ENCODE measurements around the gene P2RY10.
"Not testable (repeated sequence)": the region's sequence is repeated elsewhere in the genome, so short reads cannot be mapped to it uniquely, and the experiment has no call there.

GRCh38 chrX:79007540-79007939 is 62.3 kb downstream of the P2RY10 start:
- TF ChIP-seq, protein P1, sequence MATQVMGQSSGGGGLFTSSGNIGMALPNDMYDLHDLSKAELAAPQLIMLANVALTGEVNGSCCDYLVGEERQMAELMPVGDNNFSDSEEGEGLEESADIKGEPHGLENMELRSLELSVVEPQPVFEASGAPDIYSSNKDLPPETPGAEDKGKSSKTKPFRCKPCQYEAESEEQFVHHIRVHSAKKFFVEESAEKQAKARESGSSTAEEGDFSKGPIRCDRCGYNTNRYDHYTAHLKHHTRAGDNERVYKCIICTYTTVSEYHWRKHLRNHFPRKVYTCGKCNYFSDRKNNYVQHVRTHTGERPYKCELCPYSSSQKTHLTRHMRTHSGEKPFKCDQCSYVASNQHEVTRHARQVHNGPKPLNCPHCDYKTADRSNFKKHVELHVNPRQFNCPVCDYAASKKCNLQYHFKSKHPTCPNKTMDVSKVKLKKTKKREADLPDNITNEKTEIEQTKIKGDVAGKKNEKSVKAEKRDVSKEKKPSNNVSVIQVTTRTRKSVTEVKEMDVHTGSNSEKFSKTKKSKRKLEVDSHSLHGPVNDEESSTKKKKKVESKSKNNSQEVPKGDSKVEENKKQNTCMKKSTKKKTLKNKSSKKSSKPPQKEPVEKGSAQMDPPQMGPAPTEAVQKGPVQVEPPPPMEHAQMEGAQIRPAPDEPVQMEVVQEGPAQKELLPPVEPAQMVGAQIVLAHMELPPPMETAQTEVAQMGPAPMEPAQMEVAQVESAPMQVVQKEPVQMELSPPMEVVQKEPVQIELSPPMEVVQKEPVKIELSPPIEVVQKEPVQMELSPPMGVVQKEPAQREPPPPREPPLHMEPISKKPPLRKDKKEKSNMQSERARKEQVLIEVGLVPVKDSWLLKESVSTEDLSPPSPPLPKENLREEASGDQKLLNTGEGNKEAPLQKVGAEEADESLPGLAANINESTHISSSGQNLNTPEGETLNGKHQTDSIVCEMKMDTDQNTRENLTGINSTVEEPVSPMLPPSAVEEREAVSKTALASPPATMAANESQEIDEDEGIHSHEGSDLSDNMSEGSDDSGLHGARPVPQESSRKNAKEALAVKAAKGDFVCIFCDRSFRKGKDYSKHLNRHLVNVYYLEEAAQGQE (IDR thresholded peaks at IDR 0.05; ENCODE audit: insufficient replicate concordance, low read depth), result not testable (repeated sequence)
- not testable (repeated sequence) for TF ChIP-seq POLR2AphosphoS5 (IDR thresholded peaks at IDR 0.05; ENCODE audit: low read depth)
